IPS-NIHi7 (cell line): Measurements from ENCODE around the gene DCAF11.

Experiments
- DNase-seq: peaks from one replicate; pipeline ENCODE4 v3.0.0; 2012; ENCODE audit warnings: mixed read lengths; ENCODE audit errors: extremely low spot score

Gene DCAF11

GRCh38 chr14:24079491-24080141, 35.0 kb upstream of the DCAF11 start:
- DNase-seq, result peak; percentile 43

GRCh38 chr14:24080142-24080530, 34.4 kb upstream of the DCAF11 start:
- no peak for DNase-seq

GRCh38 chr14:24080888-24081738, 33.5 kb upstream of the DCAF11 start:
- DNase-seq, result peak; percentile 76

GRCh38 chr14:24081739-24082211, 32.8 kb upstream of the DCAF11 start:
- no peak for DNase-seq

GRCh38 chr14:24082411-24083080, 32.0 kb upstream of the DCAF11 start:
- no peak for DNase-seq

GRCh38 chr14:24083462-24083861, 31.1 kb upstream of the DCAF11 start:
- DNase-seq, result no peak

- no peak for DNase-seq
Measured at GRCh38 chr14:24084440-24084839, 30.1 kb upstream of the DCAF11 start.

GRCh38 chr14:24085215-24085614, 29.4 kb upstream of the DCAF11 start:
- no peak for DNase-seq

GRCh38 chr14:24086193-24086955, 28.2 kb upstream of the DCAF11 start:
- no peak for DNase-seq

- no peak for DNase-seq
Measured at GRCh38 chr14:24087004-24087403, 27.6 kb upstream of the DCAF11 start.

GRCh38 chr14:24088095-24088494, 26.5 kb upstream of the DCAF11 start:
- DNase-seq, result no peak

GRCh38 chr14:24089890-24090289, 24.7 kb upstream of the DCAF11 start:
- no peak for DNase-seq

- DNase-seq, result no peak
Measured at GRCh38 chr14:24092110-24092504, 22.5 kb upstream of the DCAF11 start.

- DNase-seq, result no peak
Measured at GRCh38 chr14:24092505-24093206, 21.9 kb upstream of the DCAF11 start.

GRCh38 chr14:24093207-24093900, 21.2 kb upstream of the DCAF11 start:
- no peak for DNase-seq

- DNase-seq, result peak; percentile 99
Measured at GRCh38 chr14:24093901-24094840, 20.4 kb upstream of the DCAF11 start, which contains the start of gene PCK2. PCK2 (plus strand) TSS chr14:24094311; CDS start chr14:24094406, 95 bp downstream.

- no peak for DNase-seq
Measured at GRCh38 chr14:24094841-24095270, 19.7 kb upstream of the DCAF11 start.

GRCh38 chr14:24095271-24096068, 19.1 kb upstream of the DCAF11 start:
- peak; percentile 70 for DNase-seq
